ENCODE data around the gene NUP50.

NUP50 gene

DNA sequence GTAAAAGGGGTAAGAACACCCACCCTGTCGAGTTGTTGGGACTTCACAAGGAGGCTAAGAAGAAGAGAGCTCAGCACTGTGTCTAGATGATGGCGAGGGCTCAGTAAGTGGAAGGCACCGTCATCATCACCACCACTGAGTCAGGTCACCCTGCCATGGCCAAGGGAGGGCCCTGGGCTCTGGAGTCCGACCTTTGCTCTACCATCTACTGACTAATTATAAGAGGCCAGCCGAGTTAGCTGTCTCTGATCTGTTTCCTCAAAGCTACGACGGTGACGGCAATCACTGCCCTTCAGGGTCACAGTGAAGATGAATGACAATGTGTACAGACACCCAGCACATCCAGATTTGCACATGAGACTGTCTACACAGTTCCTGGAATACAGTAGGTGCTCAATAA, 47.7 kb downstream of the NUP50 start:
- no peak for DNase-seq

- DNase-seq: no peak
Observed at GRCh38 chr22:45211848-45212247, 48.1 kb downstream of the NUP50 start.

- no peak for DNase-seq
Observed at GRCh38 chr22:45212306-45212709, 48.6 kb downstream of the NUP50 start.

DNA sequence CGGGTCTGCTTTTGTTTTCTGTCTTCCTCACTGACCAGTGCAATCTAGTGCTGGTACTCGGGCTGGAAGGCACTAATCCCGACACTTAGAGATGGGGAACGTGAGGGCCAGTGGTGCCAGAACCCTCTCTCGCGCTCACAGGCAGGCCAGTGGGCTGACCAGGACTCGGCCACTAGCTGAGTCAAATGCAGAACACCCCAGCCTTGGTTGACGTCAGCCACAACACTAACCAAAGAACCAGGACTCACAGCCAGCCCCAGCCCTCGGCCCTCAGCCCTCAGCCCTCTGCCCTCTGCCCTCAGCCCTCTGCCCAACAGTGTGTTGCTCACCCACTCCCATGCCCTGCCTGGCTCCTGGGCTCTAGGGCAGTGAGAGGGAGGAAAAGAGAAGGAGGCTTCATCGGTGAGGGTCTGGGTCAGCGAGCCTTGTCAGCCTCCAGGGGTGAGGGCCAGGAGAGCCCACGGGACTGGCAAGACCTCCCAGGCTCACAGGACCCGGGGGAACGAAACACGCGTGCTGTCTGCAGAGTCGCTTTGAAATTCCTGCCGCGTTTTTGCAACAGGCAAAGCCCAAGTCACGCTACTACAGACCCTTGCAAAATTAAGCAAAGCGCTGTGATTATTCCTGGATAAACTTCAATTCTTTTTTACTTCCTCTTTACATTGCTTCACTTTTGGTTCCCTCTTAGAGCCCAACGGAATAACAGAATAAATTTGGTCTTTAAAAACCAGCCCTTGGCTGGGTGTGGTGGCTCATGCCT, 49.4 kb downstream of the NUP50 start:
- no peak for DNase-seq

- DNase-seq: no peak
Observed at GRCh38 chr22:45216133-45217003, 52.6 kb downstream of the NUP50 start.

- no peak for DNase-seq
Observed at GRCh38 chr22:45217345-45217744, 53.6 kb downstream of the NUP50 start.

DNA sequence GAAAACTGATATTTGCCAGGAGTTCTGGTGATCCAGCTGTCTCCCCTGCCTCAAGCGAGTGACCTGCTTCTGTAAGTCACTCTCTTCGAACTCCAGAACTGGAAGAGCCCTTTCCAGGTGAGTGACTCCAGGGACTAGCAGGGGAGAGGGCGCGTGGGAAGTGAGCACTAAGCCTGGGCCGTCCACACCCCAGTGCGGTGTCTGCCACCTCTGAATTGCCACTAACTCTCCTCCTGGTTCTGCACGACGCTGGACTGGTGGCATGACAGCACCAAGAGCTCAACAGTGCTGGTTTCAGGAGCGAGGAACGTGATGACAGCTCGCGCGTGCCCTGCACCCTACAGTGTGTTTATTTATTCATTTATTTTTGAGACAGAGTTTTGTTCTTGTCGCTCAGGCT, 54.1 kb downstream of the NUP50 start:
- no peak for DNase-seq

DNA sequence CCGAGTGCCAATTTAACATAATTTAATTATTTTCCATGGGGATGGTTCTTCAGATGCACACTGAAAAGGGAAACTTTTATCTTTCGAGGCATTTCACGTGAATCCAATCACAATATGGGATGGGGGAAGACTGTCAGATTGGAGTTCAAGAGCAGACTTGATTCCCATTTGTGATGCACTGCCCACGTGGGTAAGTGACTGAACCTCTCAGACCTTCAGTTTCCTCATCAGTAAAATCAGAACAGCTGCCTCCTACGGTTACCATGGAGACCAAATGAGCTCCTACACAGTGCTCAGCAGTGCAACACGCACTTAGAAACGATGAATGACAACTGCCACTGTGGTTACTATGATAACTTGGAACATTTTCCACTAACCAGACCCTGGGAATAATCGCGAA, 55.3 kb downstream of the NUP50 start:
- no peak for DNase-seq

- DNase-seq: no peak
Observed at GRCh38 chr22:45221201-45221600, 57.5 kb downstream of the NUP50 start.

GRCh38 chr22:45223304-45224117, 59.8 kb downstream of the NUP50 start:
- no peak for DNase-seq

GRCh38 chr22:45224331-45224730, 60.6 kb downstream of the NUP50 start:
- no peak for DNase-seq

GRCh38 chr22:45224988-45225731, 61.4 kb downstream of the NUP50 start:
- no peak for DNase-seq

- no peak for DNase-seq
Observed at GRCh38 chr22:45225732-45226502, 62.2 kb downstream of the NUP50 start.

DNA sequence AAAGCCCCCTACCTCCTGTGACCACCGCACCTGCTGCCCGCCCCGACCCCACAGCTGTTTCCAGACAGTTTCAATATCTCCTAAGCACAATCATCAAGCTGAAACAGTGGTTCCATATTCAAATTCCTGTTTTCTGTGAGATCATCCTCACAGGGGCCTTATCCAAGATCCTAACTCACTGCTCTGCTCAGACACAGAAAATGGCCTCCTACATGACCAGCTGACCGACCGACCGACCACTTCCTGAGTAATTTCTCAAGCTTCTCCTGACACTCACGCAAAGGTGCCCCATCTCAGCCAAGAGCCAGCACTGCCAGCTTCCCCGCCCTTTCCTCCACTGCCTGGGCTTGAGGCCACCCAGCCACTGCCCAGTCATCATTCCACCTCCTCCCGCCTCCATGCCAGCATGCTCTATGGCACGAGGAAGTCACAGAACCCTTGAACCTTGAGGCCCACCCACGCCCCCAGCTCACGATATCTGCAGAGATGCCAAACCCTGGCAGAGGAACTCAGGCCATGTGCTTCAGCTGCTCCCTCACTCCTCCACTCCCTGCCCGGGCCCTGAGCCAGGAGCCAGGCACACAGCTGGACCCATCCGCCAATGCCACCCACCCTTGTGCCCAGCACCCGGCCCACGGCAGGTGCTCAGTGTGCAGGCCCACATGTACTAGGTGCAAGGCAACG, 62.9 kb downstream of the NUP50 start:
- DNase-seq: peak; percentile 14

- DNase-seq: no peak
Observed at GRCh38 chr22:45227645-45228400, 64.1 kb downstream of the NUP50 start.

DNA sequence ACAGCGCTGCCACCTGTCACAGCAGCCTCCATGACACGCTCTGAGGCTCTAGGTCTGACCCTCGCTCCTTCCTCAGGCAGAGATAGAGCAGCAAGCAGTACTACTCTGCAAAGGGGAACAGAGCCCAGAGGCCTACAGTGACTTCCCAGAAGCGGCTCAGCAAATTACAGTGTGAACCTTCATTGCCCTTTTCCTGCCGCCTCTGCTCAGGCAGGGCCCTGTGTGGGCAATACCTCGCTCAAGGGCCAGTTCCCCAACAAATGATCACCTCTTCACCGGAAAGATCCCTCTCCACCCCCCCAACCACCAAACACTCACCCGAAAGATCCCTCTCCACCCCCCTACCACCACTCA, 64.7 kb downstream of the NUP50 start:
- no peak for DNase-seq

GRCh38 chr22:45229181-45229580, 65.5 kb downstream of the NUP50 start:
- no peak for DNase-seq

DNA sequence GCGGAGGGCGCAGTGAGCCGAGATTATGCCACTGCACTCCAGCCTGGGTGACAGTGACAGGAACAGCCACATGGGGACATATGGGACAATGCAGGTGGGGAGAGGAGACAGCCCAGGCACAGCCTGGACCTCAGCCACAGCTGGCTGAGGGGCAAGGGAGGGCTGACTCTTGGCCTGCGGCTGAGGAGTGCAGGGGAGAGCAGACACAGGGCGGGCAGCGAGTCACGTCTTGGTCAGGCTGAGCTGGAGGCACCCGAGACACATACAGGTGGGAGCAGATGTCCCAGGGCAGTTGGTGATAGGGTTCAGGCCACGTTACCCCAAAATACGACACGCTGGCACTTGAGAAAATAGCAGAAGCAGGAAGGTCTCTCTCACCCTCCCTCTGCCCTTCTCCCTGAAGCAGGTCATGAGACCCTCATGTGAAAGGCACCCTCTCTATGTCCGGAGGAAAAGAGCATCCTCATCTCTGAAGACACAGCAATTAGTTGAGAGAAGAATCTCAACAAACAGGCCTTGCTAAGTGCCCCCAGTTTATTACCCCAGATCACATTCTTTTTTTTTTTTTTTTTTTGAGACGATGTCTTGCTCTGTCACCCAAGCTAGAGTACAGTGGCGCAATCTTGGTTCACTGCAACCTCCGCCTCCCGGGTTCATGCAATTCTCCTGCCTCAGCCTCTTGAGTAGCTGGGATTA, 66.4 kb downstream of the NUP50 start:
- no peak for DNase-seq

DNA sequence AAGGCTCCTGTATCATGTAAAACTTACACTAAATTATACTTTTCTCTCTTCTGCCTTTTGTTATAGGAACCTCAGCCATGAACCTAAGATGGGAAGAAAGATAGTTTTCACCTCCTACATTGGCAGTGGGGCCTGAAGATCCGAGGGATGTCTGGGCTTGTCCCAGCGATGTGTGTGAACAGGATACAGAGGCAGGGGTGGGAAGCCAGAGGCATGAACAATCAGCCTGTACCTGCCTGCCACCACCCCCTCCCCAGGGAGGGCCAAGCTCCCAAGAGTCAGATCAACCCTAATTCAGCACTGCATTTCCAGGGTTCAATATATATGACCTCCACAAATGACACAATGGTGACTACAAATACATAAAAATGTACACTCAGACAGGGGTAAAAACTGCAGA, 67.6 kb downstream of the NUP50 start:
- no peak for DNase-seq

- no peak for DNase-seq
Observed at GRCh38 chr22:45233386-45233785, 69.7 kb downstream of the NUP50 start.

Data from DMS153 (cell line).